CD4-positive, alpha-beta T cell treated with Interleukin-10 for 1 hour (primary cell): ENCODE measurements around the gene RIPK1.

ENCODE experiments used
- DNase-seq: peaks from one replicate; pipeline ENCODE4 v3.0.0-alpha.2; 2020

The RIPK1 gene

DNA sequence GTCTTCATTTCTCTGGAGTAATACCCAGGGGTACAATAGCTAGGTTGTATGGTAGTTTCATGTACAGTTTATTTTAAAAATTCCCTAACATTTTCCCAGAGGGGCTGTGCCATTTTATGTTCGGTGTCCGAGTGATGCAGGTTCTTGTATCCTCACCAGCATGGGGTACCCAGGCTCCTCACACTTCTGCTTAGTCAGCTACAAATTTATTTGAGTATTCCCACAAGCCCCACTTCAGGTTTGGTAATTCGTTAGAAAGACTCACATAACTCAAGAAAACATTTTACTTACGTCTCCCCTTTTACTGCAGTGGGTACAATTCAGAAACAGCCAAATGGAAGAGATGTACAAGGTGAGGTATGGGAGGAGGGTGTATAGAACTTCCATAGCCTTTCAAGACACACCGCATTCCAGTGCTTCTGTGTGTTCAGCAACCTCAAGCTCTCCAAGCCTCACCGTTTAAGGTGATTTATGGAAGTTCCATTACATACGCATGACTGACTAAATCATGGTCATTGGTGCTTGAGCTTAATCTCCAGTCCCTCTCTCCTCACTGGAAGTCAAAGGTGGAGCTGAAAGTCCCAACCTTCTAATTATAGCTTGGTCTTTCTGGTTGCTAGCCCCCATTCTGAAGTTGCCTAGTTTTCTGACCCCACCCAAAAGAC is 18.1 kb downstream of the RIPK1 start:
- no peak for DNase-seq

DNA sequence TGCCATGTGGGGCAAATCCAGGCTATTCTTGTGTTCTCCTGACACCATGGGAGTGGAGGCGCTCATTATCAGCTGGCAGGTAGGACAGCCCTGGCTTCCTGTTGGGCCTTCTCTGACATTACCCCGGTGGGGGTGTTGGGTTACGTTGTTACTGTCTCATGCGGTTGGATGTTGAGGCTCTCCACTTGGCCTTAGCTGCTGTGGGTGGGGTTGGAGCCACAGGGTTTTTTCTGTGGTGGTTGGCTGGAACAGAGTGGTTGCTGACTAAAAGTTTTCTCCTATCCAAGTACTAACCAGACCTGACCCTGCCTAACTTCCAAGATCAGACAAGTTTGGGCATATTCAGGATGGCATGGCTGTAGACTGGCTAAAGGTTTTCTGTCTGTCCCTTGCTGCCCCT is 20.2 kb downstream of the RIPK1 start:
- DNase-seq = no peak

DNA sequence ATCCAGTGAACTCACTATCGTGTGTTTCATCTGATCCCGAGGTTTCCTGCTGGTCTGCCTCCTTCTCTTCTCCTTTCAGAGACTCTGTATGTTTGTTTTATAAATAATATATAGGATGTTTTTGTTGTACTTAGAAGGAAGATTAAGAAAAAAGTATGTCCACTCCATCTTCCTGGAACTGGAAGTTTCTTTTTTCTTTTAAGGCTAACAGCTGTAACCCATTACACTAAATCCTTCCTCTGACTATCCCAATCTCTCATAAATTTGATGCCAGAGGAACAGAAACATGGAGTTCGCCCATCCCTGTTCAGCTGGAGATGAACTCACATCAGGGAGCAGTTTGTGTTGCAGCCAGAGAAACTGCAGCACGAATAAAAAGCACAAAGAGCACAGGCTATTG is 20.7 kb downstream of the RIPK1 start:
- DNase-seq = no peak

DNA sequence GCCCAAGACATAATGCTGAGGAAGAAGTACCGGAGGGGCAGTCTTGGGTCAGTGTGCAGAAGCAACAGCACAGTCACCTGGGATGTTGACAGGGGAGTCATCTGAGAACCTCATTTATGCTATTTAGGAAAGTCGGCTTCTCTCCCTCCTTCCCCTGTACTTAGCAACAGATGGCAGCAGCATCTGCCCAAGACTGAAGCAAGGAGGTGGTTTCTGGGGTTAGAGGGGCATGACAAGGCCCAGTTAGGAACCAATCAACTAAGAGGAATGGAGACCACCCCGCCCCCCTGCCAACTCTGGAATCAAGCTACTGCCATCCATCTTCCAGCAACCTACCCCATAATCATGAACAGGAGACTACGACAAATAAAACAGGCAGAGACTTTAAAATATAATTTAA is 21.7 kb downstream of the RIPK1 start:
- DNase-seq = no peak

DNA sequence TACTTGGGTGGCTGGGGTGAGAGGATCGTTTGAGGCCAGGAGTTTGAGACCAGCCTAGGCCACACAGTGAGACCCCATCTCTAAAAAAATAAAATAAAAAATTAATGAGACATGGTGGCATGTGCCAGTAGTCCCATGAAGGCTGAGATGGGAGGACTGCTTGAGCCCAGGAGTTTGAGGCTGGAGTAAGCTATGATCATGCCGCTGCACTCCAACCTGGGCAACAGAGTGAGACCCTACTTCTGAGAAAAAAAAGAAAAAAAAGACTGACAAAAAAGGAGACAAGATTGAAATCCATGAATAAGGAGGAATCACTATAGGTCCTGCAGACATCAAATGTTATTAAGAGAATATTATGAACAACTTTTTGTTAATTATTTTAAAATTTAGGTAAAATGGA is 26.5 kb downstream of the RIPK1 start:
- DNase-seq = no peak

DNA sequence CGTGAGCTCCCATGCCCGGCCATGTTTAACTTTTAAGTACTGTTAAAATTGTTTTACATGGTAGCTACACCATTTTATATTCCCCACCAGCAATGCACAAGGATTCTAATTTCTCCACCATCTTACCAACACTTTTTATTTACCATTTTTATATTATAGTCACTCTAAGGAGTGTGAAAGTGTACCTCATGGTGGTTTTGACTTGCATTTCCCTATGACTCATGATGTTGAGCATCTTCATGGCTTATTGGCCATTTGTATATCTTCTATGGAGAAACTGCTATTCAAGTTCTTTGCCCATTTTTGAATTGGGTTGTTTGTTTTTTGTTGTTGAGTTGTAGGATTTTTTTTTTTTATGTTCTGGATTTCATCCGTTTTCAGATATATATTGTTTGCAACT is 34.6 kb downstream of the RIPK1 start:
- DNase-seq = no peak

DNA sequence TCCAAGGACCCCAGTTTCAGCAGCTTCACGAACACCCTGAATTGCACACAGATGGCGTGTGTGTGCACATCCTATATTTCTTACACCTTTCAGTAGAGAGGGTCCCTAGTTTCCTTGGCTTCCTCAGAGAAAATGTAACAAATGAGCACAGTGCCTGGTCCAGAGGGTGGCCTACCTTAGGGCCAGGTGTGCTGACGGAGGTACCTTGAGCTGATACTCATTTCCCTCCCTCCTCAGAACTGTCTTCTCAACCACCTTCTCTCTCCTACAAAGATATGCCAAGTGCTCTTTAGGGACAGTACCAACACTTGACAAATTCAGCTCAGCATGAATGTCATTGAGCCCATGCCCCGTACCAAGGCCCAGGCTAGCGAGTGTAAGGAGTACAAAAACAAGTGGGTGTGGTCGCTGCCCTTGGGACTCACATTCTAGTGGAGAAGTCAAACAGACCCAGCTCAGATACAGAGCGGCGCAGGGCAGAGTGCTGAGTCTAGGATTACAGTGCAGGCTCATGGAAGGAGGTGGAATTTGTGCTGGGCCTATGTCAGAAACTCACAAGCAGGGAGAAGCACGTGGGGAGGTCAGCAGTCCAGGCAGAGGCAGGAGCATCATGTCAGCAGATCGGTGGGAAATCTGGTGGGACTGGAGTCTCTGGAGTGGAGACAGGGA is 40.6 kb downstream of the RIPK1 start:
- DNase-seq = no peak

DNA sequence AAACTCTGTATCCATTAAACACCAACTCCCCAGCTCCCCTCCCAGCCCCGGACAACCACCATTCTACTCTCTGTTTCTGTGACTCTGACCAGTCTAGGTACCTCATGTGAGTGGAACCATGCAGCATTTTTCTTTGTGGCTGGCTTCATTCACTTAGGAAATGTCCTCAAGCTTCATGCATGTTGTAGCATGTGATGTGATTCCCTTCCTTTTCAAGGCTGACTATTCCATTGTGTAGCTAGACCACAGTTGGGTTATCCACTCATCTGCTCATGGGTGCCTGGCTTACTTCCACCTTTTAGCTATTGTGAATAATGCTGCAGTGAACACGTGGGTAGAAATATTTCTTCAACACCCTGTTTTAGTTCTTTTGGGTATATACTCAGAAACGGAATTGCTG is 41.5 kb downstream of the RIPK1 start:
- DNase-seq = no peak

DNA sequence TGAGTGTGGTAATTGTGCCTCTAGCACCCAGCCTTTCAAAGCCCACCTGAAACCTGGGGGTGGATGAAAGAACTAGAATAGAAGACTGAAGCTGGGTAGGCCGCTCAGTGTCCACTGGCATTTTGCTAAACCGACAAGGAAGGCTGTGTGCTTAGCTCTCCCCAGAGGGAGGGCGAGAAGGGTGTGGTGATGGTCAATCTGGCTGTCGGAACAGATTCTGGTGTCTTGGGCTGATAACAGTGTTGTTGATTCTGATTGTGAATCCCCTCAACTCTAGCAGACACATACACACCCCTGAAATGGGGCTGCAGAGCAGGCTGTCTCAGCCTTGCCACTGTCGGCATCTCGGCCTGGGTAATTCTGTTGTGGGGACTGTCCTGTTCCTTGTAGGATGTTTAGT is 46.1 kb downstream of the RIPK1 start:
- DNase-seq = no peak

DNA sequence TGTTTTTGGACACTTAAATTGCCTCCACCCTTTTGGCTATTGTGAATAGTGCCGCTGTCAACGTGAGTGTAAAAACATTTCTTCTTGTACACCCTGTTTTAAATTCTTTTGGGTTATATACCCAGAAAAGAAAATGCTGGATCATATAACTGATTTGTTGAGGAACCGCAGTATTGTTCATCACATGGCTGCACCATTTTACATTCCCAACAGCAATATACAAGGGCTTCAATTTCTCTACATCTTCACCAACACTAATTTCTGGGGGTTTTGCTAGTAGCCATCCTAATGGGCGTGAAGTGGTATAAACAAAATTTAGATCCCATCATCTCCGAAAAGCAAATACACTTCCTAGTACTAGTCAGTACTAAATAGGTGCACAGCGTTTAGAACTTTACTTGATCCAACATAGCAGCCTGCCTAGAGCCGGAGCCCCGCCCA is 49.6 kb downstream of the RIPK1 start:
- DNase-seq = no peak

DNA sequence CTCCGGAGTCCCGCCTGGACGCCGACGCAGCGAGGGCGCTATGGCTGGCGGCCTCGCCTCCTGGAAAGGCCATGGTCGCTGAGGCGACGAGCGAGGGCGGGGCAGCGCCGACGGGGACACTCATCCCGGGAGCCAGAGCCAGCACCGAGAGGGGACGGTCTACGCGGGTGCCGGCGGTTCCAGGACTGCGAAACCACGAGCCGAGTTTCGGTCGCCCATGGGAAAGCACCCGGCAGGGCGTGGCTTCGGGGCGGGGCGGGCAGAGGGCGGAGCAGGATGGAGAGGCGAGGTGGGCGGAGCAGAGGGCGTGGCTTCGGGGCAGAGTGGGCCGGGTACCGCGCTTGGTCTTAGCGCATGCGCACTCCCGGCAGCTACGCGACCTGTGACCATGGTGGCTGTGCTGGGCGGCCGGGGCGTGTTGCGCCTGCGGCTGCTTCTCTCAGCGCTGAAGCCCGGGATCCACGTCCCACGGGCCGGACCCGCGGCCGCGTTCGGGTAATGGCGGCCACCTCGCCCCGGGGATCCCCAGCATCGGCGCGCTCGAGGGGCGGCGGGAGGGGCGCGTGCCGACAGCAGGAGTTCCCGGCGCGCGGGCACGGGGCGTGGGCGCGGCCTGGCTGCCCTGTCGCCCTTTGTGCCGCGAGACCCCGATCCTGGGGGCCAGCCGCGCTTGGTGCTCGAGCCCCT is 50.2 kb downstream of the RIPK1 start, which contains the start of gene BPHL:
Gene BPHL, plus strand, starts transcription at position 359 of the 687 bp plus-strand sequence. Its CDS starts 30 bp downstream, at position 389.
- DNase-seq = peak; percentile 99

DNA sequence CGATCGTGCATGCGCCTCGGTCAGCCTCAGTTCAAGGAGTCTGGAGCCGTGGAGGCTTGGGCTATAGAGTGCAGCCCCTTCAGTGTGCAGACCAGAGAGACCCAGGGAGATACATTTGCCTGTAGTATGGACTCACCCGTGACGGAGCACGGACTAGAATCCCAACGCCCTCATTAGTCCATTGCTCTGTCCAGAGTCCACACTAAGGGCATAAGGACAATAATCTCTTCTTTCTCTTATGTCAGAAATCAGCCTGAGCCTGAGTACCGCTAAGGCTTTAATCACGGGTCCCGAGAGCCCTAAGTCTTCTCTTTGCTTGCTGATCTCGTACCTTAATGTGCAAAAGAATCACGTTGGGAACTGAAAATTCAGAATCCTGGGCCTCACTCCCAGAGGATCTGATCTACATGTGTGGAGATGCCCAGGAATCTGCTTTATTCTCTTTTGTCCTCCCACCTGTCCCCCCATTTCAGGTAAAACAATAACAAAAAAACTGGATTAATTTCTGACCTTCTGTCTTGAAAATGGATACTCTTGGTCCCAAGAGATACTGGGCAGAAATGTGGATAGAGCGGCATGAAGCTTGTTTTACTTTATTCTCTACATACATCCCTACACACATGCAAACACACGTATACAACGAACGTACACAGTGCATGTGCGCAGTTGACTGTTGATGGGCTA is 50.9 kb downstream of the RIPK1 start:
- DNase-seq = no peak

DNA sequence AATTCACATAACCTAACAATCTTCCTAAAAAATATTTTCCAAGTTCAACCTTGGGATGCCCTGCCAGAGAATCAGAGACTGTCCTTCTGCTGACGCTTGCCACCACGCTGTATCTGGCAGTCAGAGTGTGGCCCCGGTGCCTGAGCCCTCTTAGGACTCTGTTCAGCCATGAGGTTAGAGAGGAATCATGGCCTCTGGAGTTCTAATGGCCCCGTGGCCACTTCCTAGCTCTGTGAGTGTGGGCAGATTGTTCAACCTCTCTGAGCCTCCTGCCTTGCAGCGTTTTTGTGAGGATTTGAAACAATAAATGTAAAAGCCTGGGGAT is 52.4 kb downstream of the RIPK1 start:
- DNase-seq = no peak

DNA sequence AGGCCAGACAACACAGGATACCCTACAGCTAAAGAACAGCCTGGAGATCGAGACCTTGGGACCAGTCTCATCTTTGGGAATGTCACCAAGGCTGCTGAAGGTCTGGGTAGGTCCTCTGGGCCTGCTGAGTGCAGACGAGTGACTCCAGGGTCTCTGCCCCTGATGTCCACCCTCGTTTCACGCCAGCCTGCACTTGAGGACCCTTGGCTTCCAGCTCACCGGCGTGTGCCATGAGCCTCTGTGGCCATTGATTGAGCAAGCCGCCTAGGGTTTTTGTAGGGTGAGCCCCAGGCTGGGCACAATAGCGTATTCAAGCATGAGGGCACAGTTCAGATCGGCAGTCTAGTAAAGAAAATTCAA is 54.5 kb downstream of the RIPK1 start:
- no peak for DNase-seq

DNA sequence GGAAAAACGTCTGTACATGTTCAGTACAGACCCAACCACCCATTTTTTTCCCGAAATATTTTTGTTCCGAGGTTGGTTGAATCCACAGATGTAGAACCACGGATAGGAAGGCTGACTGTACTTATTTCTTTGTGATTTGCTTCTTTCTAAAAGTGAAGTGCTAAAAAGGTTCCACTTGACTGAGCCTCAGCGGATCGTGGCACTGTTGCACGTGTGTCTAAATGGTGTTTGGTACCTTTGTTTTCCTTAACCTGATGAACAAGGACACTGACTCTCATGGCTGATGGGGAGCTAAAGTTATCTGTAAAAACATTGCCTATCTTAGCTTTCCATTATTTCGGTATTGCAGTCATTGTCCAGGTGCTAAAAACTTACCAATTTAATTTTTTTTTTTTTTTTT is 56.4 kb downstream of the RIPK1 start:
- DNase-seq = no peak

DNA sequence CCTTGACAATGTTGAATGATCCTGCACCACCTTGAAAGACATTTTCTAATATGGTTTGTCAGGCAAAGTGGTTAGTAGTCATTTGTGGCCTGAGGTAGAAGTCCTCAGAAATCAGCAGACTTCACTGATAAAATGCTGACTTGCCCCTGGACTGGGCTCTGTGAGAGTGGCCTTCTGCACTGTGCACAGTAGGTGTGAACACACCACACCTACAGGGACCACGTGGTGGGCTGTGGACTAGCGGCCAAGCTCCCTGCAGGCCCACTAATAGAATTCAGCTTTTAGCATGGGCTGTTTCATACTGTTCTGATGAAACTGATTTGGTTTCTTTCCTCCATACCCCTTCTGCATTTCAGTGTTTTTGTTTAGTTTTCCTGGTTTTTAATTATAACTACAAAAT is 57.5 kb downstream of the RIPK1 start:
- DNase-seq = no peak

DNA sequence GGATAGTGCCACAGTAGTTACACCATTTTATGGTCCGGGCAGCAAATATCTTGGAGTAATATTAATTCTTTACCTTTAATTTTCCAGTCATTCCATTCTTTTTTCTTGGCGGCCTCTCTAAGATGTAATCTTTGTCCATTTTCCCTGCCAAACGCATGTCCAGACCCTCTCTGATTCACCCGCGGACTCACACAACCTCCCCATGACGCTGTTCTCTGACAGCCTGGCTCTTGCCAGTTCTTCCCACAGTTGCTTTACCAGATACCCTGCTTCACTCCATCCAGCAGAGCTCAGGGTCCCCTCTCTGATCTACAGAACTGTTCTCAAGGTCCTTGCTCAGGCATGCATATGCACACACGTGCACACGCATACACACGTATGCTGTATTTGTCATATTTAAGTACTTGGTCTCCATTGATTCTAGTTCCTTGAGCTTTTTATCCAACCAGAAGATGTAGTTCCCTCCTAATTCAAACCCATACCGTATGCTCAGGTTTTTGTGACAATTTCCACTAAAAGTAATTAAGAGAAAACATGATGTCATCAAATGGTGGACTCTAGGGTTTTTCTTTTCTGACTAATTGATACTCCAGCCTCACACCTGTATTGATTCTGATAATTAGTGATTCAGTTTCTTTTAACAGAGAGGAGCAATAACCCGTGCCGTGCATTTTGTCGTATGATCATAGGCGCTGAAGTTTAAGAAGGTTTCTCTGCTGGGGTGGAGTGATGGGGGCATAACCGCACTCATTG is 60.2 kb downstream of the RIPK1 start:
- DNase-seq = no peak

DNA sequence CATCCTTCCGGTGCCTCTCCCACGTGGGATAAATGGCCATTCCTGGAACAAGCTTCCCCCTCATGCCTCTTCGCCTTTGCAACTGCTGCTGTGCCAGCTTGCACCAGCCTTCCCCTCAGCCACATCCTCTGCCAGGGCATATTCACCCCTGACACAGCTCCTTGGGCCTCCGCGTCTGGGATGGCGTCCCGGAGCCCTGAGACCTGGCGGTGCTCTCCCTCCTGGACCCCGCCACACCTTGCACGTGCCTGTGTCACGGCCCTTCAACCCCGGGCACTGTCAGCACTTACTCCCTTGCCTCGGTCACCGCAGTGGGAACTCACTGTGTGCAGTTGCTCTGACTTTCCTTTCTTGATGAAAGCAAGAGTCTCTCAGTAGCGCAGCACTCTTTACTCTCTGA is 63.4 kb downstream of the RIPK1 start:
- DNase-seq = no peak

DNA sequence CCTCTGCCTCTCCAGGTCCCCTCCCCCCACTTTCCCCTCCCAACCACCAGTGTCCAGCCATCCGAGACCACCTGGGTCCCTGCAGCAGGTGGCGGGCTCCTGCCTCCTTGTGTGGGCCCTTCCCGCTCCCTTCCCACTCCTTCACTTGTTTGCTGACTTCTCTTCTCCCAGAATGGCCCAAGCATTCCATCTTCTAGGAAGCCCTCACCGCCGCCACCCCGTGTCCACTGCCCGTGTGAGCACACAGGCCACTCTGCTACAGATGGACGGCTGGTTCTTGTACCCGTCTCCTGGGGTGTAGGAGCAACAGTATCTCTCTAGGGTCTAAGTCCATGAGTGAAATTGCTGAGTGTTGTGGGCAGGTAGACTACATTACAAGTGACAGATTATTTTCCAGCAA is 65.2 kb downstream of the RIPK1 start:
- no peak for DNase-seq

DNA sequence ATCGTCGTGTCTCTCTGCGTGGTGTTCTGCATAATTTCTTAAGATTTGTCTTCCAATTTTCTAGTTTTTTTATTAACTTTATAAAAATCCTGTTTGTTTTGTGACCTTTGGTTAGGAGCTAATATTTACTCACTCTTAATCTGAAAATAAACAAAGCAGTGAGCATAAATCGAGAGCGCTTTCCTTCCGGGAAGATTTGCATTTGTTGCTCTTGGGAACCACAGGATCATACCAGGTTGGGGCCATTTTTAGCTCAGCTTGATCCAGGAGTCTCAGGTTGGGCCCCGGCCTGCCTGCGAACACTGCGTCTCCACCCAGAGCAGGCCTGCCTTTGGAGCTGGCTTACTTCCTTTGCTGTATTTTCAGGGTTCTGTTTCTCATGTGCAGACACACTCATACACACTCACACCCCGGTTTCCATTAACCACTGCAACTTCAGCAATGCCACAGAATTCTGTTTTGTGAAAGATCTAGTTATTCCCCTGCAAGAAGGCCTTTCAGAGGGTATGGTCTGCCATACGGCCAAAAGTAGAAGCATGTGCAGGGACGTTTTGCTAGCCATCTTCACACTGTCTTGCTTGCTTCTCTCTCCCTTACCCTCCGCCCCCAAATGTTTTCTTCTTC is 67.5 kb downstream of the RIPK1 start:
- no peak for DNase-seq

DNA sequence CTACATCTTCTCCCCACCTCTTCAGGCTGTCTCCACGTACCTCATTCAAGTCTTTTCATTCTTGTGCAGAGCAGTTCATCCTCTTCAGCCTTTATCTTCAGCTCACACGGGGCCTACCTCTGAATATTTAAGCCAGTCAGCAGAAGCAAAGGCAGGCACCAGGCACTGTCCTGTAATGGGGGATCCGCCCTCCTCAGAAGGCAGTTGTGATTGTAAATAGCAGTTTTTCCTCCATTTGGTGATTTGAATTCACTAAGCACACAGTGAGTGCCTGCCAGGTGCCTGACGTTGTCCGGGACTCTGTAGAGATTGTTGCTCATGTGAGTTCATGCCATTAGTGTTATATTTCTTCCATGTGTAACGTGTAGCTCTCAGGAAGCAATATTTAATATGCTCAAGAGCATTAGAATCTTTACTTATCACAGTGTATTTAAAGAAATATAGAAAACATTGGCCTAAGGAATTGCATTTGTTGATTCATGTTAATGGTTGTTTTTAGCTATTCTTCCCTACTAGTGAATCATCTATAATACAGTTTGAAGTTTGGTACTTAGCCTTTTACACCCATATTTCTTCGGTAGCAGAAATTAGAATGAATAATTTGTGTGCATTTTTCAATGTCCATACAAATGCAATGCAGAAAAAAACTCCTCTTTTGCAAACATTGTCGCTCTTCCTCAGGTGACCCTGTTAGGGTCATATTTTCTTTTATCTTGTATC is 68.2 kb downstream of the RIPK1 start:
- DNase-seq = no peak
